Fibroblast of lung (primary cell): Measurements from ENCODE around the gene CCDC171.

Experiments used
- CTCF ChIP-seq, 2 donors: IDR thresholded peaks in 1 of 2; conservative IDR thresholded peaks in 1 of 2; 1 replicate in 1 of 2; 2 replicates in 1 of 2; pipeline ENCODE4 v1.5.1; 2011 to 2012; ENCODE audit warnings: low read length in 2 of 2, control low read depth in 1 of 2, inconsistent platforms in 1 of 2, low read depth in 1 of 2, mild to moderate bottlenecking in 1 of 2
- EZH2 ChIP-seq: IDR thresholded peaks from 2 replicates; pipeline ENCODE4 v1.5.1; 2012; ENCODE audit warnings: low read length, control low read depth, mild to moderate bottlenecking; ENCODE audit errors: missing control alignments

DNA sequence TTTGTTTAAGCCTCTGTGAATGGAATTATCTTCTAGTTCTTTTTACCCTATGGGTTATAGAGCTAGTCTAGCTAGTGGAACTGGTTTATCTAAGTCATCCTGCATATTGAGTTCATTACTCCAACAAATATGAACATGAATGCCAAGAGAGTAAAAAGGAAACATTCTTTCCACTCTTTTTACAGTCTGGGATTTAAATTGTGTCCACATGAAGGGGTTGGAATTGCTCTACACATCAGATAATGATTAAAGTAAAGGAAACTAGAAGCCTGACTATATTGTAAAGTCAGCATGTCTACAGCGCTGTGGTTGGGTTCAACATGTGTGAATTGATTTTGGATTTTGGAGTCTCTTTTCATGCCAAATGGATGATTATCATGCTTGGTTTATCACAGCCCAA lies 173.1 kb downstream of the CCDC171 start:
- no peak for TF ChIP-seq CTCF (conservative IDR thresholded peaks at IDR 0.05 in 1 of 2, IDR thresholded peaks at IDR 0.05 in 1 of 2; ENCODE audit: low read depth in 1 of 2, low read length in 2 of 2)
- no peak for TF ChIP-seq EZH2
